OCI-LY7 (cell line): ENCODE data around the gene SLC8A1.

Source experiments
- CTCF ChIP-seq: fragments of 200-600 bp; sonication (generic); conservative IDR thresholded peaks from 2 replicates; pipeline ENCODE4 v1.5.1; 2014; ENCODE audit warnings: mild to moderate bottlenecking, antibody characterized with exemption, low read length, moderate library complexity, mixed read lengths
- EZH2phosphoT487 ChIP-seq: fragments of 200-600 bp; sonication (generic); IDR thresholded peaks from 2 replicates; pipeline ENCODE4 v1.6.1; 2018; ENCODE audit warnings: low read depth, borderline replicate concordance, mild to moderate bottlenecking, mixed run types, antibody characterized with exemption, low read length, moderate library complexity, mixed read lengths

GRCh38 chr2:40311026-40311425, 140.9 kb downstream of the SLC8A1 start:
- TF ChIP-seq CTCF (no peak), EZH2phosphoT487 (no peak)
